NT2/D1 (cell line): Measurements from ENCODE around the gene SPOUT1.

Experiments
- DNase-seq: peaks from one replicate; pipeline ENCODE4 v3.0.0-alpha.2; 2011; ENCODE audit warnings: low read depth, low spot score
- H3K27me3 ChIP-seq: 2 replicates; pipeline ENCODE4 v1.6.0; 2011; ENCODE audit warnings: mild to moderate bottlenecking; ENCODE audit not compliant: insufficient read length, insufficient read depth
- H3K36me3 ChIP-seq: 2 replicates; pipeline ENCODE4 v1.6.1; 2011; ENCODE audit warnings: mild to moderate bottlenecking, low read length, mixed read lengths; ENCODE audit not compliant: insufficient read depth, insufficient read length
- H3K4me1 ChIP-seq: 2 replicates; pipeline ENCODE4 v1.5.1; 2011; ENCODE audit not compliant: insufficient read depth, insufficient read length
- H3K4me3 ChIP-seq: 2 replicates; pipeline ENCODE4 v1.5.1; 2011; ENCODE audit warnings: low read depth; ENCODE audit not compliant: insufficient read length
- H3K9ac ChIP-seq: 2 replicates; pipeline ENCODE4 v1.6.0; 2011; ENCODE audit warnings: low read depth; ENCODE audit not compliant: insufficient read length
- H3K9me3 ChIP-seq: 2 replicates; pipeline ENCODE4 v1.5.1; 2011; ENCODE audit warnings: mild to moderate bottlenecking, low read length; ENCODE audit not compliant: insufficient read depth
- SUZ12 ChIP-seq: IDR thresholded peaks from 2 replicates; pipeline ENCODE4 v1.6.1; 2011; ENCODE audit not compliant: insufficient read length, insufficient read depth; ENCODE audit errors: extremely low read depth
- YY1 ChIP-seq: IDR thresholded peaks from 2 replicates; pipeline ENCODE4 v1.6.1; 2011; ENCODE audit not compliant: insufficient read length, insufficient read depth
- ZNF274 ChIP-seq: IDR thresholded peaks from 2 replicates; pipeline ENCODE4 v1.6.1; 2011; ENCODE audit warnings: mild to moderate bottlenecking, low read depth, low read length

Gene SPOUT1

DNA sequence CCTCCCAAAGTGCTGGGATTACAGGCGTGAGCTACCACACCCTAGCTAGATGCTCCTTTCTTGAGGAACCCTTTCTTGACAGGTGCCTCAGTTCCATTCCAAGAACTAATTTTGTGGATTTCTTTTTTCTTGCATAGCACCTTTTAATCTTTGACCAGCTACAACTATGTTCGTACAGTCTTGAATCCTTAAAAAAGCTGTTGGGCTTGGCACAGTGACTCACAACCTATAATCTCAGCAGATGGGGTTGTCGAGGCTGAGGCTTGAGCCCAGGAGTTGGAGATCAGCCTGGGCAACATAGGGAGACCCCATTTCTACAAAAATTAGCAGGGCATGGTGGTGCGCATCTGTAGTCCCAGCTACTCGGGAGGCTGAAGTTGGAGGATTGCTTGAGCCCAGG lies 56.5 kb downstream of the SPOUT1 start:
- H3K27me3 ChIP-seq = no peaks in the 10 kb centered on the region

GRCh38 chr9:128771745-128772519 lies 57.7 kb downstream of the SPOUT1 start, which contains the start of gene ZER1:
Gene ZER1, minus strand, starts transcription at chr9:128771927. Its CDS starts 16,362 bp downstream, at chr9:128755565.
- no peaks in the 10 kb centered on the region for H3K27me3 ChIP-seq
- H3K4me1 ChIP-seq = peaks cover 2% of the 10 kb centered on the region
- H3K4me3 ChIP-seq = peak within 1 kb of the TSS; percentile 88
- H3K9me3 ChIP-seq = peaks cover 7% of the 10 kb centered on the region; the same call in 1 of the 2 replicates
- H3K9ac ChIP-seq = peak within 1 kb of the TSS; percentile 96
- TF ChIP-seq YY1 (no peak), SUZ12 (no peak), ZNF274 (no peak)
- peaks cover 16% of the 10 kb centered on the region for H3K36me3 ChIP-seq
- DNase-seq = peak; percentile 79

More for the DNA sequence above, 56.5 kb downstream of the SPOUT1 start:
- H3K36me3 ChIP-seq = peaks cover 9% of the 10 kb centered on the region
- no peak overlapping the region for H3K9ac ChIP-seq
- no peak for TF ChIP-seq ZNF274
- TF ChIP-seq SUZ12 = no peak
- no peak for TF ChIP-seq YY1
- no peak for DNase-seq
- peaks cover 7% of the 10 kb centered on the region; the same call in 1 of the 2 replicates for H3K9me3 ChIP-seq
- peaks cover 2% of the 10 kb centered on the region for H3K4me1 ChIP-seq
- H3K4me3 ChIP-seq = no peak overlapping the region

- Histone ChIP-seq H3K9ac (peak overlapping the region; percentile 96), H3K4me1 (peaks cover 2% of the 10 kb centered on the region), H3K27me3 (no peaks in the 10 kb centered on the region), H3K4me3 (peak overlapping the region; percentile 88), H3K9me3 (peaks cover 6% of the 10 kb centered on the region; the same call in 1 of the 2 replicates), H3K36me3 (peaks cover 16% of the 10 kb centered on the region)
- DNase-seq = peak; percentile 13
- TF ChIP-seq SUZ12 (no peak), ZNF274 (no peak)
Observed at GRCh38 chr9:128771094-128771721, 58.4 kb downstream of the SPOUT1 start.

GRCh38 chr9:128770286-128771030 lies 59.1 kb downstream of the SPOUT1 start:
- TF ChIP-seq YY1 (no peak), SUZ12 (no peak), ZNF274 (no peak)

More at GRCh38 chr9:128770286-128771030, 59.1 kb downstream of the SPOUT1 start:
- Histone ChIP-seq H3K9me3 (no peaks in the 10 kb centered on the region), H3K4me1 (peaks cover 2% of the 10 kb centered on the region), H3K4me3 (peak overlapping the region; percentile 88), H3K27me3 (no peaks in the 10 kb centered on the region), H3K9ac (peak overlapping the region; percentile 96), H3K36me3 (peaks cover 16% of the 10 kb centered on the region)
- DNase-seq = no peak
